ENCODE results near the gene MAPK13. TPM values are rescaled to one million over a fixed set of nuclear protein-coding genes. Genes with fewer than 3 reads are reported as not detected.

Gene MAPK13
- total and polyA plus RNA-seq, 4 experiments from 2014 or later: 29.1 to 36.8 (median 30.0) TPM

DNA sequence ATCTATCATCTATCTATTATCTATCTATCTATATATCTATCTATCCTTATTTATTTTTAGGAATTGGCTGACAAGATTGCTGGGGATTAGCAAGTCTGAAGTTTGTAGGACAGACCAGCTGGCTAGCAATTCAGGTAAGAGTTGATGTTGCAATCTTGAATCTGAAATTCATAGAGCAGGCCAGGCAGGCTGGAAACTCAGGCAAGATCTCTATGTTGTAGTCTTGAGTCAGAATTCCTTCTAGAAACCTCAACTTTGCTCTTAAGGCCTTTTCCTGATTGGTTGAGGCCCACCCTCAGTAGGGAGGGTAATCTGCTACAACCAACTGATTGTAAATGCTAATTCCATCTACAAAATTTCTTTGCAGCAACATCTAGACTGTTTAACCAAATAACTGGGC lies 19.2 kb downstream of the MAPK13 start:
- H3K27ac ChIP-seq (ENCODE audit: low read depth, low read length): no peak overlapping the region
- POLR2A ChIA-PET (ENCODE audit: partially characterized antibody): no interaction called here
- no peaks in the 10 kb centered on the region for H3K9me3 ChIP-seq (ENCODE audit: control insufficient read depth in 1 of 2, low read length in 2 of 2)
- H3K36me3 Mint-ChIP-seq: peaks cover 3 to 11% of the 10 kb centered on the region in 2 donors
- H3K4me1 ChIP-seq (ENCODE audit: insufficient read depth, low read length): peaks cover 29% of the 10 kb centered on the region
- DNase-seq: no peak
- no peaks in the 10 kb centered on the region for H3K36me3 ChIP-seq (ENCODE audit: insufficient read depth, low read length)
- no peak overlapping the region for H3K4me3 Mint-ChIP-seq
- H3K4me1 Mint-ChIP-seq: peaks cover 8 to 20% (median 15%) of the 10 kb centered on the region in 4 donors
- no peaks in the 10 kb centered on the region for H3K27me3 ChIP-seq (ENCODE audit: insufficient read depth, low read length)
- no peaks in the 10 kb centered on the region for H3K27me3 Mint-ChIP-seq
- H3K9me3 Mint-ChIP-seq: peaks cover 0 to 12% (median 8%) of the 10 kb centered on the region in 8 donors
- intact Hi-C loops (cut with micrococcal nuclease): no loop called here
- H3K27ac Mint-ChIP-seq: no peak overlapping the region
- CTCF ChIA-PET (ENCODE audit: partially characterized antibody): interaction anchor here (1.0 kb wide), 1 partner anchor 46 kb away, joined by 3 read pairs; no protein-coding TSS in a partner anchor
- H3K4me3 ChIP-seq (ENCODE audit: low read length in 2 of 2): no peak overlapping the region

DNA sequence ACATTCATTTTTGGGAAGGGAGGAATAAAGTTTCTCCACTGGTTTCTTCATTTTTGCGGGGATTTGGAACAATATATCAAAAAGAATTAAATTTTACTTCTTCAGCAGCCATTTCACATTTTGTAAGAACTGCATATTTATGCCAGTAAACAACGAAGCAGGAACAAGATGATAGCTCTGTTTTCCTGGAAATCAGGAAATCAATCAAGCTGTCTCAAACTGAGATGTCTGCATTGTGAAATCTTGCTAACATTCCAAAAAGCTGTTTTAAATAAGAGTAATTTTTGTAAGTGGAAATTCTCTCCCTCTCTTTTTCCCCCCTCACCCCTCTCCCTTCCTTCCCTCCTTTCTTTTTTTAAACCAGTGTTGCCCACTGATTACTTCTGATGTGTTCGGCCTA lies 20.0 kb downstream of the MAPK13 start:
- CTCF ChIA-PET (ENCODE audit: partially characterized antibody): interaction anchor here (0.5 to 1.0 kb wide), 3 partner anchors 19 to 191 kb away, joined by 3 read pairs; no protein-coding TSS in a partner anchor
- no peaks in the 10 kb centered on the region for H3K27me3 ChIP-seq (ENCODE audit: insufficient read depth, low read length)
- intact Hi-C loops (cut with micrococcal nuclease): no loop called here

DNA sequence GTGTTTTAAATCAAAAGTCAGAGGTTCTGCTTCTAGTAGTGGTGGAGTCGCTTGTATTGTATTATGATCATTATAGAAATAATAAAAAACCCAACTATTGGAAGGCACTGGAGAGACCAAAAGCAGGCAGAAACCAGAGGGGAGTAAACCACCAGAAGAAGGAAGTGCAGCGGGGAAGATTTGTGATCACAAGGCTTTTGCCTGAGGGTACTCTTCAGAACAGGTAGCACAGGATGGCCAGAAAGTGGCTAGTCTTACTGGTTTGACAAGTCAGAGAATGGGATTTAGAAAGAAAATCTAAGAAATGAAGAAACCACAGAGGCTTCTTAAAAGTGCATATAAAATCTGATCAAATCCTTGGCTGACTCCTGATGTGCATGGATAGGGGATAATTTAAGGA lies 24.0 kb downstream of the MAPK13 start:
- Histone ChIP-seq H3K36me3 (ENCODE audit: insufficient read depth, low read length) (no peaks in the 10 kb centered on the region), H3K27me3 (ENCODE audit: insufficient read depth, low read length) (no peaks in the 10 kb centered on the region), H3K4me3 (ENCODE audit: low read length in 2 of 2) (no peak overlapping the region), H3K4me1 (ENCODE audit: insufficient read depth, low read length) (peaks cover 12% of the 10 kb centered on the region), H3K9me3 (ENCODE audit: control insufficient read depth in 1 of 2, low read length in 2 of 2) (no peaks in the 10 kb centered on the region), H3K27ac (ENCODE audit: low read depth, low read length) (no peak overlapping the region)
- Mint-ChIP-seq H3K27me3 (no peaks in the 10 kb centered on the region), H3K36me3 (peaks cover 0 to 13% of the 10 kb centered on the region in 2 donors), H3K4me3 (no peak overlapping the region), H3K4me1 (peaks cover 0 to 6% (median 3%) of the 10 kb centered on the region in 4 donors), H3K27ac (no peak overlapping the region), H3K9me3 (peaks cover 0 to 11% (median 5%) of the 10 kb centered on the region in 8 donors)
- no peak for DNase-seq
- ChIA-PET POLR2A (ENCODE audit: partially characterized antibody) (no interaction called here), CTCF (ENCODE audit: partially characterized antibody) (no interaction called here)
- intact Hi-C loops (cut with micrococcal nuclease): no loop called here

More for the DNA sequence above, 20.0 kb downstream of the MAPK13 start:
- Histone ChIP-seq H3K9me3 (ENCODE audit: control insufficient read depth in 1 of 2, low read length in 2 of 2) (no peaks in the 10 kb centered on the region), H3K36me3 (ENCODE audit: insufficient read depth, low read length) (no peaks in the 10 kb centered on the region), H3K4me1 (ENCODE audit: insufficient read depth, low read length) (peaks cover 29% of the 10 kb centered on the region), H3K27ac (ENCODE audit: low read depth, low read length) (no peak overlapping the region), H3K4me3 (ENCODE audit: low read length in 2 of 2) (no peak overlapping the region)
- Mint-ChIP-seq H3K36me3 (peaks cover 3 to 11% of the 10 kb centered on the region in 2 donors), H3K27ac (peak overlapping the region in 1 of 7 donors; percentile 10), H3K4me3 (no peak overlapping the region), H3K27me3 (no peaks in the 10 kb centered on the region), H3K9me3 (peaks cover 0 to 14% (median 9%) of the 10 kb centered on the region in 8 donors), H3K4me1 (peaks cover 8 to 20% (median 15%) of the 10 kb centered on the region in 4 donors)
- POLR2A ChIA-PET (ENCODE audit: partially characterized antibody): no interaction called here
- DNase-seq: no peak

DNA sequence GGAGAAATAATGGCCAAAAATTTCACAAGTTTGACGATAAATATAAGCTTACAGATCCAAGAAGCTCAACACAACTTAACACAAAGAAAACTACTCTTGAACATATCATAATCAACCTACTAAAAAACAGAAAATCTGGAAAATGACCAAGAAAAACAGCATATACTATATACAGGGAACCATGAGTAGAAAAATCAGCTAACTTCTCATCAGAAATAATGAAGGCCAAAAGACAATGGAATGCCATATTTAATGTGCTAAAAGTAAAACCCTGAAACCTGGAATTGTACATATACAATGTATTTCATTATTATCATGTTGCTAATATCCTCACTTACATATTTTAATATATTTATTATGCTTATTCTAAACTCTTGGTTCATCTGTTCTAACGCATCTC lies 25.3 kb downstream of the MAPK13 start:
- POLR2A ChIA-PET (ENCODE audit: partially characterized antibody): no interaction called here

DNA sequence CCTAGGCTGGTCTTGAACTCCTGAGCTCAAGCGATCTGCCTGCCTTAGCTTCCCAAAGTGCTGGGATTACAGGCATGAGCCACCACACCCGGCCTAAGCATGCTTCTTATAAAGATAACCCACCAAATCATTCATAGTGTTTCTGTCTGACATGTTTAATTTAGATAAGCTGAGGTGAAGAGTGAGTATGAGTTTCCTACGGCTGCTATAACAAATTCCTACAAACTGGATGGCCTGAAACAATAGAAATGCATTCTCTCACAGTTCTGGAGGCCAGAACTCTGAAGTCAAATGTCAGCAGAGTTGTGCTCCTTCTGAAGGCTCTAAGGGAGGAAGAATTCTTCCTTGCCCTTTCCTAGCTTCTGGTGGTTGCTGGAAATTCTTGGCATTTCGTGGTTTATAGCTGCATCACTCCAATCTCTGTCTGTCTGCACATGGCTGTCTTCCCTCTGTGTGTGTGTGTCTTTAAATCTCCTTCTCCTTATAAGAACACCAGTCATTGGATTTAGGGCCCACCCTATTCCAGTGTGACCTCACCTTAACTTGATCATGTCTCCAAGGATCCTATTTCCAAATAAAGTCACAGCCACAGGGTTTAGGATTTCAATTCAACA lies 29.9 kb downstream of the MAPK13 start:
- DNase-seq: no peak
- H3K9me3 ChIP-seq (ENCODE audit: control insufficient read depth in 1 of 2, low read length in 2 of 2): no peaks in the 10 kb centered on the region
- H3K27ac Mint-ChIP-seq: no peak overlapping the region
- intact Hi-C loops (cut with micrococcal nuclease): no loop called here
- no peak overlapping the region for H3K4me3 Mint-ChIP-seq
- H3K27ac ChIP-seq (ENCODE audit: low read depth, low read length): no peak overlapping the region
- H3K4me3 ChIP-seq (ENCODE audit: low read length in 2 of 2): no peak overlapping the region
- no peaks in the 10 kb centered on the region for H3K4me1 ChIP-seq (ENCODE audit: insufficient read depth, low read length)
- CTCF ChIA-PET (ENCODE audit: partially characterized antibody): no interaction called here
- H3K4me1 Mint-ChIP-seq: no peaks in the 10 kb centered on the region
- no peaks in the 10 kb centered on the region for H3K27me3 Mint-ChIP-seq
- H3K9me3 Mint-ChIP-seq: peaks cover 0 to 9% (median 6%) of the 10 kb centered on the region in 8 donors
- peaks cover 0 to 16% of the 10 kb centered on the region in 2 donors for H3K36me3 Mint-ChIP-seq
- no peaks in the 10 kb centered on the region for H3K36me3 ChIP-seq (ENCODE audit: insufficient read depth, low read length)
- H3K27me3 ChIP-seq (ENCODE audit: insufficient read depth, low read length): no peaks in the 10 kb centered on the region
- POLR2A ChIA-PET (ENCODE audit: partially characterized antibody): no interaction called here

More for the DNA sequence above, 25.3 kb downstream of the MAPK13 start:
- CTCF ChIA-PET (ENCODE audit: partially characterized antibody): no interaction called here
- Histone ChIP-seq H3K27me3 (ENCODE audit: insufficient read depth, low read length) (no peaks in the 10 kb centered on the region), H3K36me3 (ENCODE audit: insufficient read depth, low read length) (no peaks in the 10 kb centered on the region), H3K9me3 (ENCODE audit: control insufficient read depth in 1 of 2, low read length in 2 of 2) (no peaks in the 10 kb centered on the region), H3K4me1 (ENCODE audit: insufficient read depth, low read length) (peaks cover under 1% of the 10 kb centered on the region), H3K4me3 (ENCODE audit: low read length in 2 of 2) (no peak overlapping the region), H3K27ac (ENCODE audit: low read depth, low read length) (no peak overlapping the region)
- H3K27me3 Mint-ChIP-seq: no peaks in the 10 kb centered on the region
- no peak for DNase-seq
- H3K4me1 Mint-ChIP-seq: peaks cover 0 to under 1% (median 0%) of the 10 kb centered on the region in 4 donors
- H3K36me3 Mint-ChIP-seq: peaks cover 0 to 20% of the 10 kb centered on the region in 2 donors
- H3K27ac Mint-ChIP-seq: no peak overlapping the region
- peaks cover 0 to 11% (median 6%) of the 10 kb centered on the region in 8 donors for H3K9me3 Mint-ChIP-seq
- intact Hi-C loops (cut with micrococcal nuclease): no loop called here
- H3K4me3 Mint-ChIP-seq: no peak overlapping the region

DNA sequence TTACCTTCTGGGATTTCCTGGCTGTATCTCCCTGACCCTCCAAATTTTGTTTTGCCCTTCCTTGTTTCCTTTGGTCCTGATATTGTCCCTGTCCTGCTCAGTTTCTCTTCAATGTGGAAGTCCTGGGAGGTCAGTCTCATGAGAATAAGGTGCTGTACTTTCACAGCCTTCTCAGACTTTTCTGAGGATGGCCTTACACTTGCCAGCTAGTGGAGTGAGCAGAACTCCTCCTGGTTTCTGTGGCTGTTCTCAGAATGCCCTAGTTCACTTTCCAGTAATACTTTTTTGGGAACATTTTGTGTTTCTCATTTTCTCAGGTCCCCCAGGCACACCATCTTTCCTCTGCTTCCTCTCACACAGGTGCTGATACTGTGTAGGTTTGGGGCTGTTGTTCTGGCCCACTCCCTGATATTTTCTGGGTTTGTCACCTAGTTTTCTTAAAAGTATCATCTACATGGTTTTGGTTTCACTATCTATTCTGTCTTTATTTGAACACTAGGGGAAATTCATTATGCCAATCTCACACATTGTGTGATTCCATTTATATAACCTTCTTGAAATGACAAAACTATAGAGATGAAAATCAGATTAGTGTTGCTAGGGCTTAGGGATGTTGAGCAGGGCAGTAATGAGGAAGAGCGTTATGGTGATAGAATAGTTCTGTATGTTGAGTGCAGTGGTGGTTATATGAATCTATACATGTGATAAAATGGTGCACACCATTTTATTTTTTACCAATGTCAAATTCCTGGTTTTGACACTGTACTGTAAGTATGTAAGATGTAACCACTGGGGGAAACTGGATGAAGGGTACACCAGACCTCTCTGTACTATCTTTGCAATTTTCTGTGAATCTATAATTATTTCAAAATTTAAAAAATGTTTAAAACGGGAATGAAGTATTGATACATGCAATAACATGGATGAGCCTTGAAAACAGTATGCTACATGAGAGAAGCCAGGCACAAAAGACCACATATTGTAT lies 39.0 kb downstream of the MAPK13 start:
- H3K9me3 Mint-ChIP-seq: peaks cover 0 to 3% (median 0%) of the 10 kb centered on the region in 8 donors
- peak overlapping the region in 2 of 8 donors; percentile 7 to 42 for H3K4me3 Mint-ChIP-seq
- intact Hi-C loops (cut with micrococcal nuclease): no loop called here
- CTCF ChIA-PET (ENCODE audit: partially characterized antibody): no interaction called here
- peaks cover 7 to 16% (median 12%) of the 10 kb centered on the region in 4 donors for H3K4me1 Mint-ChIP-seq
- H3K27ac Mint-ChIP-seq: peak overlapping the region in 6 of 7 donors; percentile 39 to 82 (median 58)
- no peak for DNase-seq
- Histone ChIP-seq H3K27ac (ENCODE audit: low read depth, low read length) (no peak overlapping the region), H3K9me3 (ENCODE audit: control insufficient read depth in 1 of 2, low read length in 2 of 2) (no peaks in the 10 kb centered on the region), H3K27me3 (ENCODE audit: insufficient read depth, low read length) (no peaks in the 10 kb centered on the region), H3K36me3 (ENCODE audit: insufficient read depth, low read length) (no peaks in the 10 kb centered on the region), H3K4me1 (ENCODE audit: insufficient read depth, low read length) (peaks cover 9% of the 10 kb centered on the region), H3K4me3 (ENCODE audit: low read length in 2 of 2) (no peak overlapping the region)
- peaks cover 0 to 1% of the 10 kb centered on the region in 2 donors for H3K27me3 Mint-ChIP-seq
- peaks cover 0 to 10% of the 10 kb centered on the region in 2 donors for H3K36me3 Mint-ChIP-seq
- POLR2A ChIA-PET (ENCODE audit: partially characterized antibody): no interaction called here

DNA sequence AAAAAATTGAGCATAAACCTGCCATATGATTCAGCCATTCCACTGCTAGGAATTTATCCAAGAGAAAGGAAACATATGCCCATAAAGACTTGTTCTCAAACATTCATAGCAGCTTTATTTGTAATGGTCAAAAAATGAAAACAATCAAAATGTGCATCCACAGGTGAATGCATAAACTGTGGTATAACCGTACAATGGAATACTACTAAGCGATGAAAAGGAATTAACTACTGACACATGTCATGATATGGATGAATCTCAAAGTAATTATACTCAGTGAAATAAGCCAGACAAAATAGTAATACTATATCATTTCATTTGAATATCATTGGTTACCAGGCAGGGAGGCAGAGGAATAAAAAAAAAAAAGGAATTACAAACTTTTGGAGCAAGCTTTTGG lies 40.4 kb downstream of the MAPK13 start:
- Histone ChIP-seq H3K4me3 (ENCODE audit: low read length in 2 of 2) (no peak overlapping the region), H3K36me3 (ENCODE audit: insufficient read depth, low read length) (no peaks in the 10 kb centered on the region), H3K27me3 (ENCODE audit: insufficient read depth, low read length) (no peaks in the 10 kb centered on the region), H3K9me3 (ENCODE audit: control insufficient read depth in 1 of 2, low read length in 2 of 2) (no peaks in the 10 kb centered on the region), H3K4me1 (ENCODE audit: insufficient read depth, low read length) (peaks cover 9% of the 10 kb centered on the region), H3K27ac (ENCODE audit: low read depth, low read length) (no peak overlapping the region)
- Mint-ChIP-seq H3K27me3 (peaks cover 0 to 1% of the 10 kb centered on the region in 2 donors), H3K27ac (no peak overlapping the region), H3K36me3 (peaks cover 0 to 10% of the 10 kb centered on the region in 2 donors), H3K4me3 (no peak overlapping the region), H3K4me1 (peaks cover 7 to 16% (median 12%) of the 10 kb centered on the region in 4 donors), H3K9me3 (peaks cover 0 to 3% (median 0%) of the 10 kb centered on the region in 8 donors)
- no peak for DNase-seq
- CTCF ChIA-PET (ENCODE audit: partially characterized antibody): interaction anchor here (1.4 to 1.5 kb wide), 2 partner anchors 33 to 47 kb away, joined by 3 read pairs; no protein-coding TSS in a partner anchor
- intact Hi-C loops (cut with micrococcal nuclease): no loop called here
- POLR2A ChIA-PET (ENCODE audit: partially characterized antibody): no interaction called here

Measured in CD4-positive, alpha-beta memory T cell (primary cell).